K562 (cell line): ENCODE measurements around the gene SETD1B. TPM values are rescaled to one million over a fixed set of nuclear protein-coding genes. Genes with fewer than 3 reads are reported as not detected.
A peak's percentile ranks its signal among the peaks of the same experiment; 100 is the strongest.

Source experiments
- ADNP ChIP-seq: fragments of 200-800 bp; sonication (Bioruptor generic); IDR thresholded peaks from 2 replicates; pipeline ENCODE4 v1.6.1; 2016; ENCODE audit warnings: missing genetic modification characterization, missing compliant biosample characterization
- CBFB ChIP-seq: sonication (generic); formaldehyde crosslinking; IDR thresholded peaks from 2 replicates; pipeline ENCODE4 v1.4.0; 2020; ENCODE audit warnings: mild to moderate bottlenecking, missing genetic modification reagents
- CTCFL ChIP-seq: IDR thresholded peaks from 2 replicates; pipeline ENCODE4 v1.6.1; 2011; ENCODE audit warnings: borderline replicate concordance, low read depth, mild to moderate bottlenecking, moderate library complexity, low read length; ENCODE audit not compliant: insufficient read depth, poor library complexity, severe bottlenecking
- DIDO1 ChIP-seq: fragments of 450-650 bp; IDR thresholded peaks from 2 replicates; pipeline ENCODE4 v1.6.1; 2016; ENCODE audit warnings: low read depth, missing biosample characterization, missing genetic modification characterization
- ETV5 ChIP-seq: sonication (generic); formaldehyde crosslinking; IDR thresholded peaks from 2 replicates; pipeline ENCODE4 v1.4.0; 2020; ENCODE audit warnings: low read depth, mild to moderate bottlenecking, missing genetic modification reagents
- FOXP1 ChIP-seq: sonication (generic); formaldehyde crosslinking; IDR thresholded peaks from 2 replicates; pipeline ENCODE4 v1.8.0; 2022; ENCODE audit warnings: mild to moderate bottlenecking, missing genetic modification reagents
- KAT8 ChIP-seq: fragments of 450-650 bp; IDR thresholded peaks from 2 replicates; pipeline ENCODE4 v1.6.1; 2016; ENCODE audit warnings: low read depth, mild to moderate bottlenecking
- MBD2 ChIP-seq: sonication (generic); IDR thresholded peaks from 2 replicates; pipeline ENCODE4 v1.6.1; 2016; ENCODE audit warnings: low read depth, borderline replicate concordance
- NFE2L1 ChIP-seq: fragments of 450-650 bp; IDR thresholded peaks from 2 replicates; pipeline ENCODE4 v1.6.1; 2016; ENCODE audit warnings: missing genetic modification characterization, low read depth, mild to moderate bottlenecking, missing compliant biosample characterization, moderate library complexity, borderline replicate concordance
- NFRKB ChIP-seq: fragments of 450-650 bp; IDR thresholded peaks from 2 replicates; pipeline ENCODE4 v1.6.1; 2016; ENCODE audit warnings: low read depth
- NR2C2 ChIP-seq, 2 experiments: fragments of 200-800 bp in 1 of 2; sonication (Bioruptor generic) in 1 of 2; sonication (generic) in 1 of 2; formaldehyde crosslinking in 1 of 2; IDR thresholded peaks; 2 replicates each; pipeline versions ENCODE4 v1.6.1 to v1.8.0; 2016 to 2022; ENCODE audit warnings: mild to moderate bottlenecking in 1 of 2, missing compliant biosample characterization in 1 of 2, missing genetic modification characterization in 1 of 2, missing genetic modification reagents in 1 of 2
- PHF8 ChIP-seq: fragments of 200-600 bp; sonication (generic); IDR thresholded peaks from 2 replicates; pipeline ENCODE4 v1.6.1; 2012; ENCODE audit warnings: mixed run types, mild to moderate bottlenecking, inconsistent platforms, low read length, moderate library complexity, borderline replicate concordance
- PKNOX1 ChIP-seq: fragments of 450-650 bp; IDR thresholded peaks from 2 replicates; pipeline ENCODE4 v1.6.1; 2016
- SUPT5H ChIP-seq: fragments of 450-650 bp; IDR thresholded peaks from 2 replicates; pipeline ENCODE4 v1.6.1; 2016
- ZBED1 ChIP-seq: IDR thresholded peaks from 2 replicates; pipeline ENCODE4 v1.6.1; 2014
- ZNF143 ChIP-seq: sonication (generic); formaldehyde crosslinking; IDR thresholded peaks from 2 replicates; pipeline ENCODE4 v1.9.0; 2022; ENCODE audit warnings: mild to moderate bottlenecking, missing genetic modification reagents
- ZNF263 ChIP-seq: sonication (generic); formaldehyde crosslinking; IDR thresholded peaks from 2 replicates; pipeline ENCODE4 v1.8.0; 2022; ENCODE audit warnings: mild to moderate bottlenecking, missing genetic modification reagents, borderline replicate concordance
- ZSCAN29 ChIP-seq: fragments of 450-650 bp; IDR thresholded peaks from 2 replicates; pipeline ENCODE4 v1.6.1; 2017
- polyA plus RNA-seq, 8 experiments: library from polyadenylated mRNA; depleted of rRNA in 4 of 8; stranded (reverse) in 5 of 8; unstranded in 3 of 8; fragments of >200 nt; fragmentation: Nextera tagmentation in 2 of 8; fragmentation: Illumina TruSeq in 1 of 8; extraction: Ambion mirVana in 2 of 8; extraction: Trizol in 1 of 8; gene quantifications; 2 replicates each; pipeline versions ENCODE4 v1.2.1 to v1.2.3, GENCODE V29; 2011 to 2014; ENCODE audit warnings: inconsistent platforms in 1 of 8, missing spikeins in 1 of 8
- total RNA-seq, 7 experiments: library from RNA; depleted of rRNA in 6 of 7; stranded (reverse); fragments of >200 nt in 6 of 7; fragmentation: Illumina TruSeq in 2 of 7; extraction: Trizol in 2 of 7; gene quantifications; 2 replicates each; pipeline versions ENCODE4 v1.2.1 to v1.2.3, GENCODE V29; 2011 to 2021; ENCODE audit warnings: low replicate concordance in 1 of 7
- TF ChIP-seq, protein P1 (sequence below), 2 experiments: IDR thresholded peaks in 1 of 2; conservative IDR thresholded peaks in 1 of 2; 2 replicates each; pipeline ENCODE4 v1.6.1; 2016; ENCODE audit warnings: low read depth in 2 of 2, mild to moderate bottlenecking in 1 of 2, missing compliant biosample characterization in 1 of 2, missing genetic modification characterization in 1 of 2, moderate library complexity in 1 of 2
- TF ChIP-seq, protein P2 (sequence below): fragments of 450-650 bp; formaldehyde crosslinking; IDR thresholded peaks from 2 replicates; pipeline ENCODE4 v1.4.0; 2020; ENCODE audit warnings: mild to moderate bottlenecking

SETD1B gene
- total and polyA plus RNA-seq, 9 of the 15 experiments (the other 6 are each of a cell fraction or from before 2014, with no cell fraction given) = 0.48 to 26.6 (median 2.3) TPM

GRCh38 chr12:121802843-121803698 lies 738 bp upstream of the SETD1B start (continued):
- TF ChIP-seq SUPT5H = peak; percentile 95
- TF ChIP-seq ZNF263 (CRISPR knock-in tag) = peak; percentile 77; the same call in 1 of the 2 replicates
- peak; percentile 82 for TF ChIP-seq MBD2
- no peak for TF ChIP-seq ADNP
- peak; percentile 25; the same call in 1 of the 2 replicates for TF ChIP-seq ZNF143
- TF ChIP-seq, protein P1, sequence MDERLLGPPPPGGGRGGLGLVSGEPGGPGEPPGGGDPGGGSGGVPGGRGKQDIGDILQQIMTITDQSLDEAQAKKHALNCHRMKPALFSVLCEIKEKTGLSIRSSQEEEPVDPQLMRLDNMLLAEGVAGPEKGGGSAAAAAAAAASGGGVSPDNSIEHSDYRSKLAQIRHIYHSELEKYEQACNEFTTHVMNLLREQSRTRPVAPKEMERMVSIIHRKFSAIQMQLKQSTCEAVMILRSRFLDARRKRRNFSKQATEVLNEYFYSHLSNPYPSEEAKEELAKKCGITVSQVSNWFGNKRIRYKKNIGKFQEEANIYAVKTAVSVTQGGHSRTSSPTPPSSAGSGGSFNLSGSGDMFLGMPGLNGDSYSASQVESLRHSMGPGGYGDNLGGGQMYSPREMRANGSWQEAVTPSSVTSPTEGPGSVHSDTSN (CRISPR knock-in tag; IDR thresholded peaks at IDR 0.05; ENCODE audit: low read depth) = no peak
- TF ChIP-seq, protein P1 (tag; conservative IDR thresholded peaks at IDR 0.05; ENCODE audit: low read depth) = 0 out of 2 replicates have a peak, but pooled peaks have one; percentile 43
- 0 out of 2 replicates have a peak, but pooled peaks have one; percentile 12 for TF ChIP-seq ZSCAN29
- peak; percentile 45; the same call in 1 of the 2 replicates for TF ChIP-seq PKNOX1
- TF ChIP-seq ETV5 = peak; percentile 79; the same call in 1 of the 2 replicates
- no peak for TF ChIP-seq NR2C2 (CRISPR knock-in tag; IDR thresholded peaks at IDR 0.05)
- TF ChIP-seq NR2C2 (tag; IDR thresholded peaks at IDR 0.05) = peak; percentile 75
- no peak for TF ChIP-seq KAT8
- TF ChIP-seq FOXP1 (CRISPR knock-in tag) = peak; percentile 68; the same call in 1 of the 2 replicates
- TF ChIP-seq CTCFL = peak; percentile 1
- peak; percentile 57; the same call in 1 of the 2 replicates for TF ChIP-seq PHF8
- TF ChIP-seq NFE2L1 (tag) = no peak
- peak; percentile 20; the same call in 1 of the 2 replicates for TF ChIP-seq ZBED1
- peak; percentile 73; the same call in 1 of the 2 replicates for TF ChIP-seq CBFB
- TF ChIP-seq, protein P2, sequence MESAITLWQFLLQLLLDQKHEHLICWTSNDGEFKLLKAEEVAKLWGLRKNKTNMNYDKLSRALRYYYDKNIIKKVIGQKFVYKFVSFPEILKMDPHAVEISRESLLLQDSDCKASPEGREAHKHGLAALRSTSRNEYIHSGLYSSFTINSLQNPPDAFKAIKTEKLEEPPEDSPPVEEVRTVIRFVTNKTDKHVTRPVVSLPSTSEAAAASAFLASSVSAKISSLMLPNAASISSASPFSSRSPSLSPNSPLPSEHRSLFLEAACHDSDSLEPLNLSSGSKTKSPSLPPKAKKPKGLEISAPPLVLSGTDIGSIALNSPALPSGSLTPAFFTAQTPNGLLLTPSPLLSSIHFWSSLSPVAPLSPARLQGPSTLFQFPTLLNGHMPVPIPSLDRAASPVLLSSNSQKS (CRISPR knock-in tag) = no peak
- peak; percentile 100 for TF ChIP-seq NFRKB
- TF ChIP-seq DIDO1 (tag) = no peak
